NCI-H1694 treated with DMSO at 0.1 percent for 48 hours (cell line): ENCODE measurements around the gene COBL.
A peak's percentile ranks its signal among the peaks of the same experiment; 100 is the strongest.

Experiments used
- DNase-seq: peaks from one replicate; lab custom pipeline; 2025; lab: John Stamatoyannopoulos, UW

The COBL gene

GRCh38 chr7:51186531-51186930 lies 130.1 kb downstream of the COBL start:
- DNase-seq, result no peak

GRCh38 chr7:51182636-51183166 lies 133.9 kb downstream of the COBL start:
- no peak for DNase-seq

GRCh38 chr7:51180092-51180491 lies 136.5 kb downstream of the COBL start:
- no peak for DNase-seq

- DNase-seq, result no peak
These were observed 140.6 kb downstream of the COBL start for GRCh38 chr7:51175992-51176388.

GRCh38 chr7:51175316-51175991 lies 141.2 kb downstream of the COBL start:
- no peak for DNase-seq

GRCh38 chr7:51165337-51165736 lies 151.3 kb downstream of the COBL start:
- DNase-seq, result no peak

- peak; percentile 81 for DNase-seq
These were observed 153.8 kb downstream of the COBL start for GRCh38 chr7:51162724-51163329.

- no peak for DNase-seq
These were observed 154.7 kb downstream of the COBL start for GRCh38 chr7:51161937-51162336.

GRCh38 chr7:51160990-51161615 lies 155.5 kb downstream of the COBL start:
- DNase-seq, result peak; percentile 71

- DNase-seq, result no peak
These were observed 156.2 kb downstream of the COBL start for GRCh38 chr7:51160411-51160810.

GRCh38 chr7:51158742-51159445 lies 157.7 kb downstream of the COBL start:
- no peak for DNase-seq

GRCh38 chr7:51158211-51158610 lies 158.4 kb downstream of the COBL start:
- no peak for DNase-seq

- DNase-seq, result no peak
These were observed 162.4 kb downstream of the COBL start for GRCh38 chr7:51154201-51154600.

- no peak for DNase-seq
These were observed 163.9 kb downstream of the COBL start for GRCh38 chr7:51152706-51153200.

GRCh38 chr7:51151455-51151854 lies 165.2 kb downstream of the COBL start:
- DNase-seq, result no peak

- no peak for DNase-seq
These were observed 166.4 kb downstream of the COBL start for GRCh38 chr7:51150193-51150592.

- DNase-seq, result no peak
These were observed 168.4 kb downstream of the COBL start for GRCh38 chr7:51148216-51148615.

- no peak for DNase-seq
These were observed 169.6 kb downstream of the COBL start for GRCh38 chr7:51146816-51147586.

- no peak for DNase-seq
These were observed 172.4 kb downstream of the COBL start for GRCh38 chr7:51144178-51144577.

GRCh38 chr7:51142741-51143385 lies 173.7 kb downstream of the COBL start:
- peak; percentile 28 for DNase-seq

- peak; percentile 74 for DNase-seq
These were observed 175.1 kb downstream of the COBL start for GRCh38 chr7:51141451-51142003.
